Body of pancreas (tissue), 4 donors: ENCODE data around the gene LSM14A. TPM values are rescaled to one million over a fixed set of nuclear protein-coding genes. Genes with fewer than 3 reads are reported as not detected.

Experiments used
- ATAC-seq: fragments of 150-250 bp; one replicate; pipeline ENCODE4 v1.9.1; 2016
- DNase-seq, 4 donors: peaks; one replicate each; pipeline ENCODE4 v3.0.0-alpha.2; 2019
- H3K27ac ChIP-seq, 4 donors: fragments of 200-600 bp; sonication (generic); 1 replicate in 3 of 4; 2 replicates in 1 of 4; pipeline versions ENCODE4 v1.5.1 to v1.6.1; 2016 to 2019; ENCODE audit warnings: mild to moderate bottlenecking in 1 of 4, mixed read lengths in 1 of 4, moderate library complexity in 1 of 4
- H3K27me3 ChIP-seq, 2 donors: fragments of 200-600 bp; sonication (generic); one replicate each; pipeline ENCODE4 v1.6.0; 2016; ENCODE audit warnings: mild to moderate bottlenecking in 1 of 2
- H3K36me3 ChIP-seq, 2 donors: fragments of 200-600 bp; sonication (generic); replicated peaks in 1 of 2; 2 replicates each; pipeline ENCODE4 v1.5.1; 2016; ENCODE audit warnings: low read depth in 2 of 2; ENCODE audit not compliant: insufficient read depth in 1 of 2
- H3K4me1 ChIP-seq: fragments of 200-600 bp; sonication (generic); one replicate; pipeline ENCODE4 v1.6.0; 2016
- H3K4me3 ChIP-seq, 2 donors: fragments of 200-600 bp; sonication (generic); 1 replicate in 1 of 2; 2 replicates in 1 of 2; pipeline ENCODE4 v1.5.1; 2016 to 2019
- H3K9me3 ChIP-seq, 3 donors: fragments of 200-600 bp; sonication (generic); 1 replicate in 2 of 3; 2 replicates in 1 of 3; pipeline ENCODE4 v1.5.1; 2016
- CTCF ChIP-seq, 7 experiments: fragments of 450-650 bp in 4 of 7; fragments of 200-600 bp in 3 of 7; sonication (generic) in 3 of 7; IDR thresholded peaks; one replicate each; pipeline ENCODE4 v1.5.1; 2016 to 2019; ENCODE audit warnings: antibody characterized with exemption in 7 of 7
- POLR2A ChIP-seq, 3 donors: fragments of 450-650 bp; IDR thresholded peaks; one replicate each; pipeline ENCODE4 v1.6.1; 2016; ENCODE audit warnings: antibody characterized with exemption in 3 of 3, mild to moderate bottlenecking in 2 of 3
- WGBS, 2 donors: methylation state at CpG; one replicate each; pipeline ENCODE4 v1.1.5; 2017; 5-methylcytosine and 5-hydroxymethylcytosine counted together
- intact Hi-C: fragments of 100-400 bp; cut with DNase I; formaldehyde crosslinking; loops from one replicate; pipeline ENCODE4 v1.15.1; 2023
- total RNA-seq, 2 donors: library from RNA; depleted of rRNA; stranded (reverse); fragments of >200 nt; gene quantifications; one replicate each; pipeline ENCODE4 v1.1.0, GENCODE V29; 2016

Gene LSM14A
- total RNA-seq, 2 donors from 2014 or later, result 63.6 to 95.9 TPM

DNA sequence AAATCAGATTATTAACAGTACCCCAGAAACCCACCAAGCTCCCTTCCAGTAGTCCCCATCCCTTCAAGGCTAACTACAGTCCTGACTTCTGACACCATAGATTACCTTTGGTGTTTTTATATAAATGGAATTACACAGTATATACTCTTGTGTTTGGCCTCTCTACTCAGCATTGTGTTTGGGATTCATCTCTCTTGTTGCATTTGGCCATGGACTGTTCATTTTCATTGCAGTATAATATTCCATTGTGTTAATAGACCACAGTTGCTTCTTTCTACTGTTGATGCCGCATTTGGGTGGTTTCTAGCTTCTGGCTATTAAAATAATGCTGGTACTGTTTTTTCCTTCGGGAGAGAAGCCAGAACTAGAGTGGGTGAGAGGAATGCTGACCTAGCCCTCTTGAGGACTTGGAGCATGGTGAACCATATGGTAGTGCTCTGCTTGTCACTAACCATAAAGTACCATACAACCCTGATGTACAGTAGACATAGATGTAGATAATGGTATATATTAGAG is 63.2 kb downstream of the LSM14A start:
- no peak overlapping the region for H3K4me3 ChIP-seq
- no peaks in the 10 kb centered on the region for H3K27me3 ChIP-seq
- DNase-seq, result no peak
- TF ChIP-seq POLR2A (IDR thresholded peaks at IDR 0.05) (no peak), CTCF (IDR thresholded peaks at IDR 0.05) (no peak)
- WGBS, 2 donors, result 89 to 98% methylated on average over 2 of the region's 2 CpGs
- no peak for ATAC-seq
- no peak overlapping the region for H3K27ac ChIP-seq
- peaks cover 0 to under 1% of the 10 kb centered on the region in 2 donors for H3K36me3 ChIP-seq
- intact Hi-C loops, result loop anchor here (10.0 kb wide), 1 partner anchor 109 kb away; no protein-coding TSS in a partner anchor
- H3K4me1 ChIP-seq, result peaks cover 7% of the 10 kb centered on the region
- H3K9me3 ChIP-seq, result no peaks in the 10 kb centered on the region

DNA sequence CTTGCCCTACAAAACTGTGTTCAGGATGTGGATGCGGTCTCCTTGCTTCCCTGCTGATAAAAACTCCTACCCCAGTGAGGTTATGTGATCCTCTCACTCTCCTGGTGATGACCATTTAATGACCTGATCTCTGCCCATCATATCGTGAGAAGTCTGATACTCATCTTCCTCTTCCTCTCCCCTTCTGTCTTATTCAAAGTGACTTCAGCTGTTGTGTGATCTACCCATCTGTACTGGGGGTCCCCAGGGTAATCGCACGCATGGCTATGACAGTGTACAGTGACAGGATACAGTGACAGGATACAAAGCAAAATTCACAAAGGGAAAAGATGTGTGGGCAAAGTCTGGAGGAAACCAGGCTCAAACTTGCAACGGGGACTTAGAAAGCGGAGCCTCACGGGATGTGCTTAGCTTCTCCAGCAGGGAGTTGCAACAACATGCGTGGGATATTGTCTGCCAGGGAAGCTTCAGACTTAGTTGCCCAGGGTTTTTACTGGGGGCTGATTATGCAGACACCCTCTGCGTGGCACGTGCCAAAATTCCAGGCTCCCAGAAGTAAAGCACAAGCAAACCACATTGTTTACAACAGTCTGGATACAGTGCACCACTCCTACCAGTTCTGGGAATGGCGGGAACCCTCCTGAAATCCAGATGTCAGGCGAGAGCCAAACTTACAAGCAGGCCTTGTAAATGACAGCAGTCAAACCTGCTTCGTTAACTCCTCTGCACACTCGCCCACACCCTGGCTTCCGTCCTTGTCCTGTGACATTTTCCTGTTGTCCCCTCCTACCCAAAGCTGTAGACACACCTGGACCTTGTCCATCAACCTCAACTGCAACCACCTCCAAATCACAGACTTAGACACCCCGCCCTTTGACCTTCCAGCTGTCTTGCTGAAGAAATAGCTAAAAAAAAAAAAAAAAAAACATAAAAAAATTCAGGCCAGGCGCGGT is 64.0 kb downstream of the LSM14A start:
- no peaks in the 10 kb centered on the region for H3K36me3 ChIP-seq
- no peak for ATAC-seq
- WGBS, 2 donors, result 86 to 90% methylated on average over 18 of the region's 18 CpGs
- no peak for DNase-seq
- intact Hi-C loops, result loop anchor here (10.0 kb wide), 1 partner anchor 108 kb away; no protein-coding TSS in a partner anchor
- TF ChIP-seq CTCF (IDR thresholded peaks at IDR 0.05) (no peak), POLR2A (IDR thresholded peaks at IDR 0.05) (no peak)
- H3K4me1 ChIP-seq, result peaks cover 7% of the 10 kb centered on the region
- H3K9me3 ChIP-seq, result no peaks in the 10 kb centered on the region
- no peak overlapping the region for H3K27ac ChIP-seq
- no peaks in the 10 kb centered on the region for H3K27me3 ChIP-seq
- no peak overlapping the region for H3K4me3 ChIP-seq

GRCh38 chr19:34237283-34237682 is 65.0 kb downstream of the LSM14A start:
- Histone ChIP-seq H3K4me1 (peaks cover 7% of the 10 kb centered on the region), H3K27ac (no peak overlapping the region), H3K4me3 (no peak overlapping the region), H3K36me3 (no peaks in the 10 kb centered on the region), H3K9me3 (no peaks in the 10 kb centered on the region), H3K27me3 (no peaks in the 10 kb centered on the region)
- ATAC-seq, result no peak
- intact Hi-C loops, result loop anchor here (10.0 kb wide), 1 partner anchor 108 kb away; no protein-coding TSS in a partner anchor
- WGBS, 2 donors, result 92 to 95% methylated on average over 3 of the region's 3 CpGs
- no peak for DNase-seq
- TF ChIP-seq CTCF (IDR thresholded peaks at IDR 0.05) (no peak), POLR2A (IDR thresholded peaks at IDR 0.05) (no peak)

DNA sequence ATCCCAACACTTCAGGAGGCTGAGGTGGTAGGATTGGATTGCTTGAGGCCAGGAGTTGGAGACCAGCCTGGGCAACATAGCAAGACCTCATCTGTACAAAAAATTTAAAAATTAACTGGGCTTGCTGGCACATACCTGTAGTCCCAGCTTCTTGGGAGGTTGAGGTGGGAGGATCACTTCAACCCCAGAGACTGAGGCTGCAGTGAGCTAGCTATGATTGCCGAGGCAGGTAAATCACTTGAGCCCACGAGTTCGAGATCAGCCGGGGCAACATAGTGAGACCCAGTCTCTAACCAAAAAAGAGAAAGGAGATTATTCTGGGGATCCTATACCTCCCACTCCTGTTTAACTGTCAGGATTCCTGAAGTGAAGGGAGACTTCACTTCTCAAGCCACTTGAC is 65.6 kb downstream of the LSM14A start:
- WGBS, 2 donors, result 75 to 92% methylated on average over 4 of the region's 4 CpGs
- H3K27me3 ChIP-seq, result no peaks in the 10 kb centered on the region
- peaks cover under 1% of the 10 kb centered on the region for H3K4me1 ChIP-seq
- ATAC-seq (no peak), DNase-seq (no peak)
- intact Hi-C loops, result loop anchor here (10.0 kb wide), 1 partner anchor 107 kb away; no protein-coding TSS in a partner anchor
- no peaks in the 10 kb centered on the region for H3K9me3 ChIP-seq
- no peak overlapping the region for H3K27ac ChIP-seq
- no peak overlapping the region for H3K4me3 ChIP-seq
- TF ChIP-seq CTCF (IDR thresholded peaks at IDR 0.05) (no peak), POLR2A (IDR thresholded peaks at IDR 0.05) (no peak)
- no peaks in the 10 kb centered on the region for H3K36me3 ChIP-seq
